ENCODE results near the gene NAP1L1. TPM values are rescaled to one million over a fixed set of nuclear protein-coding genes. Genes with fewer than 3 reads are reported as not detected.

Gene NAP1L1
- total RNA-seq, 4 donors from 2014 or later: 336 to 660 (median 421) TPM

GRCh38 chr12:76030341-76031080 is 54.0 kb downstream of the NAP1L1 start:
- intact Hi-C loops (cut with DNase I; ENCODE audit: low total_unique reads): loop anchor here (1.0 to 10.0 kb wide), 7 partner anchors 48 to 534 kb away; partner anchors contain the start of genes BBS10, KRR1 and NAP1L1
- in situ Hi-C loops (cut with MboI; ENCODE audit: low sequenced_read_pairs in 4 of 4): loop anchor here in 3 of 4 donors (10.0 to 25.0 kb wide), 3 partner anchors 493 to 643 kb away; partner anchors contain the start of gene GLIPR1L2 (in 1 of the 3)
- Histone ChIP-seq H3K4me1 (peaks cover 8 to 20% of the 10 kb centered on the region in 2 donors), H3K4me3 (peak overlapping the region; percentile 77 to 88 (median 85)), H3K9me3 (no peaks in the 10 kb centered on the region), H3K36me3 (no peaks in the 10 kb centered on the region), H3K27ac (peak overlapping the region; percentile 86 to 95 (median 92)), H3K27me3 (peaks cover 0 to 40% (median 22%) of the 10 kb centered on the region in 3 donors)
- TF ChIP-seq POLR2A (IDR thresholded peaks at IDR 0.05) (no peak), CTCF (IDR thresholded peaks at IDR 0.05 in 4 of 5, conservative IDR thresholded peaks at IDR 0.05 in 1 of 5) (no peak)
- peak; percentile 15 to 39 for DNase-seq
- ATAC-seq: peak; percentile 13 to 22

GRCh38 chr12:76029982-76030340 is 54.5 kb downstream of the NAP1L1 start:
- intact Hi-C loops (cut with DNase I; ENCODE audit: low total_unique reads): loop anchor here (5.0 to 10.0 kb wide), 6 partner anchors 48 to 535 kb away; partner anchors contain the start of genes KRR1 and NAP1L1
- Histone ChIP-seq H3K9me3 (no peaks in the 10 kb centered on the region), H3K36me3 (no peaks in the 10 kb centered on the region), H3K4me3 (peak overlapping the region; percentile 77 to 88 (median 85)), H3K4me1 (peaks cover 8 to 20% of the 10 kb centered on the region in 2 donors), H3K27me3 (peaks cover 0 to 40% (median 22%) of the 10 kb centered on the region in 3 donors), H3K27ac (peak overlapping the region; percentile 1 to 95 (median 92))
- DNase-seq (no peak), ATAC-seq (no peak)
- in situ Hi-C loops (cut with MboI; ENCODE audit: low sequenced_read_pairs in 4 of 4): loop anchor here (10.0 to 25.0 kb wide), 3 partner anchors 493 to 643 kb away; partner anchors contain the start of gene GLIPR1L2 (in 1 of the 4)
- no peak for TF ChIP-seq POLR2A (IDR thresholded peaks at IDR 0.05)
- no peak for TF ChIP-seq CTCF (IDR thresholded peaks at IDR 0.05 in 4 of 5, conservative IDR thresholded peaks at IDR 0.05 in 1 of 5)

GRCh38 chr12:76028571-76029277 is 55.8 kb downstream of the NAP1L1 start:
- peak overlapping the region in 3 of 4 donors; percentile 77 to 86 (median 84) for H3K4me3 ChIP-seq

More at GRCh38 chr12:76028571-76029277, 55.8 kb downstream of the NAP1L1 start:
- Histone ChIP-seq H3K4me1 (peaks cover 6 to 20% of the 10 kb centered on the region in 2 donors), H3K9me3 (no peaks in the 10 kb centered on the region), H3K27me3 (peaks cover 0 to 40% (median 22%) of the 10 kb centered on the region in 3 donors), H3K27ac (no peak overlapping the region), H3K36me3 (no peaks in the 10 kb centered on the region)
- no peak for ATAC-seq
- TF ChIP-seq CTCF (IDR thresholded peaks at IDR 0.05 in 4 of 5, conservative IDR thresholded peaks at IDR 0.05 in 1 of 5) (no peak), POLR2A (IDR thresholded peaks at IDR 0.05) (no peak)
- intact Hi-C loops (cut with DNase I; ENCODE audit: low total_unique reads) (no loop called here), in situ Hi-C loops (cut with MboI; ENCODE audit: low sequenced_read_pairs in 4 of 4) (loop anchor here in 3 of 4 donors (10.0 to 25.0 kb wide), 3 partner anchors 491 to 641 kb away; partner anchors contain the start of gene GLIPR1L2 (in 1 of the 3))
- no peak for DNase-seq
